Lower leg skin (tissue), 4 donors: ENCODE data around the gene SLC46A3. TPM values are rescaled to one million over a fixed set of nuclear protein-coding genes. Genes with fewer than 3 reads are reported as not detected.
A peak's percentile ranks its signal among the peaks of the same experiment; 100 is the strongest.

Experiments
- DNase-seq, 2 donors: peaks; one replicate each; pipeline ENCODE4 v3.0.0-alpha.2; 2019; ENCODE audit warnings: low spot score in 2 of 2
- H3K4me3 ChIP-seq: fragments of 200-600 bp; sonication (generic); 2 replicates; pipeline ENCODE4 v1.5.1; 2017; ENCODE audit warnings: mild to moderate bottlenecking, low read depth; ENCODE audit not compliant: poor library complexity, severe bottlenecking
- CTCF ChIP-seq, 3 donors: fragments of 450-650 bp; IDR thresholded peaks; one replicate each; pipeline ENCODE4 v1.5.1; 2016; ENCODE audit warnings: antibody characterized with exemption in 3 of 3, mild to moderate bottlenecking in 3 of 3, moderate library complexity in 2 of 3
- POLR2A ChIP-seq, 2 donors: fragments of 450-650 bp; IDR thresholded peaks; one replicate each; pipeline ENCODE4 v1.6.1; 2016 to 2017; ENCODE audit warnings: antibody characterized with exemption in 2 of 2, mild to moderate bottlenecking in 1 of 2, moderate library complexity in 1 of 2
- WGBS, 2 donors: methylation state at CpG; one replicate each; pipeline ENCODE4 v1.1.5; 2018; 5-methylcytosine and 5-hydroxymethylcytosine counted together
- intact Hi-C: fragments of 100-400 bp; cut with DNase I; formaldehyde crosslinking; loops from one replicate; pipeline ENCODE4 v1.15.0; 2023; ENCODE audit warnings: low total_unique reads
- total RNA-seq, 4 donors: library from RNA; depleted of rRNA; stranded (reverse); fragments of >200 nt; gene quantifications; one replicate each; pipeline ENCODE4 v1.1.0, GENCODE V29; 2016

Gene SLC46A3
- total RNA-seq, 4 donors from 2014 or later = 5.4 to 16.5 (median 9.3) TPM

GRCh38 chr13:28658539-28658795, 60.3 kb downstream of the SLC46A3 start:
- peak overlapping the region; percentile 91 for H3K4me3 ChIP-seq
- no peak for TF ChIP-seq CTCF (IDR thresholded peaks at IDR 0.05)
- no peak for TF ChIP-seq POLR2A (IDR thresholded peaks at IDR 0.05)
- intact Hi-C loops = no loop called here
- DNase-seq = no peak
- WGBS, 2 donors = 1% methylated on average over 8 of the region's 8 CpGs

- intact Hi-C loops = no loop called here
- DNase-seq = no peak
- peak overlapping the region; percentile 91 for H3K4me3 ChIP-seq
- WGBS, 2 donors = 34 to 37% methylated on average over 12 of the region's 12 CpGs
- TF ChIP-seq CTCF (IDR thresholded peaks at IDR 0.05) (no peak), POLR2A (IDR thresholded peaks at IDR 0.05) (no peak)
Observed at GRCh38 chr13:28657784-28658538, 60.8 kb downstream of the SLC46A3 start.

- TF ChIP-seq CTCF (IDR thresholded peaks at IDR 0.05) (no peak), POLR2A (IDR thresholded peaks at IDR 0.05) (no peak)
- no peak overlapping the region for H3K4me3 ChIP-seq
- DNase-seq = no peak
- WGBS, 2 donors = 73 to 77% methylated on average over 3 of the region's 3 CpGs
- intact Hi-C loops = no loop called here
Observed at GRCh38 chr13:28655561-28655960, 63.2 kb downstream of the SLC46A3 start.

GRCh38 chr13:28654276-28654675, 64.5 kb downstream of the SLC46A3 start:
- WGBS, 2 donors = 80 to 86% methylated on average over 1 of the region's 1 CpG
- DNase-seq = no peak
- TF ChIP-seq POLR2A (IDR thresholded peaks at IDR 0.05) (no peak), CTCF (IDR thresholded peaks at IDR 0.05) (no peak)
- intact Hi-C loops = no loop called here
- no peak overlapping the region for H3K4me3 ChIP-seq

- no peak for DNase-seq
- TF ChIP-seq CTCF (IDR thresholded peaks at IDR 0.05) = no peak
- TF ChIP-seq POLR2A (IDR thresholded peaks at IDR 0.05) = no peak
- WGBS, 2 donors = 50 to 53% methylated on average over 1 of the region's 1 CpG
- no peak overlapping the region for H3K4me3 ChIP-seq
- intact Hi-C loops = no loop called here
Observed at GRCh38 chr13:28653111-28653510, 65.7 kb downstream of the SLC46A3 start.

- no peak overlapping the region for H3K4me3 ChIP-seq
- intact Hi-C loops = no loop called here
- TF ChIP-seq CTCF (IDR thresholded peaks at IDR 0.05) (no peak), POLR2A (IDR thresholded peaks at IDR 0.05) (no peak)
- no peak for DNase-seq
- 67 to 74% methylated on average over 7 of the region's 7 CpGs for WGBS, 2 donors
Observed at GRCh38 chr13:28651810-28652401, 66.9 kb downstream of the SLC46A3 start.
